ENCODE data around the gene PAAF1.

- TF ChIP-seq CTCF (conservative IDR thresholded peaks at IDR 0.05 in 1 of 2, IDR thresholded peaks at IDR 0.05 in 1 of 2; ENCODE audit: low read depth in 1 of 2, low read length in 2 of 2) (no peak), EZH2 (IDR thresholded peaks at IDR 0.05; ENCODE audit: low read length, missing control alignments) (no peak)
Observed at GRCh38 chr11:73939096-73939495, 62.3 kb downstream of the PAAF1 start.
